Fibroblast of mammary gland (primary cell): ENCODE results near the gene FOXC1.

ENCODE experiments used
- DNase-seq: peaks from one replicate; pipeline ENCODE4 v3.0.0-alpha.2; 2010; ENCODE audit warnings: low read depth
- H3K4me3 ChIP-seq: 2 replicates; pipeline ENCODE4 v1.5.1; 2011; ENCODE audit warnings: low read depth, mild to moderate bottlenecking, low read length, moderate library complexity; ENCODE audit not compliant: control insufficient read depth
- CTCF ChIP-seq: conservative IDR thresholded peaks from 2 replicates; pipeline ENCODE4 v1.5.1; 2011; ENCODE audit warnings: low read depth, low read length, inconsistent platforms; ENCODE audit not compliant: control insufficient read depth, insufficient read depth

The FOXC1 gene

GRCh38 chr6:1577146-1577680 is 32.5 kb upstream of the FOXC1 start:
- no peak overlapping the region for H3K4me3 ChIP-seq
- no peak for TF ChIP-seq CTCF
- DNase-seq = no peak

GRCh38 chr6:1577896-1578745 is 31.6 kb upstream of the FOXC1 start:
- no peak for DNase-seq
- TF ChIP-seq CTCF = no peak
- H3K4me3 ChIP-seq = no peak overlapping the region

GRCh38 chr6:1579096-1579495 is 30.6 kb upstream of the FOXC1 start:
- no peak for TF ChIP-seq CTCF
- H3K4me3 ChIP-seq = no peak overlapping the region
- no peak for DNase-seq

GRCh38 chr6:1580109-1580508 is 29.6 kb upstream of the FOXC1 start:
- peak; percentile 51 for DNase-seq
- TF ChIP-seq CTCF = no peak
- no peak overlapping the region for H3K4me3 ChIP-seq

- H3K4me3 ChIP-seq = no peak overlapping the region
- no peak for TF ChIP-seq CTCF
- no peak for DNase-seq
These were observed 29.1 kb upstream of the FOXC1 start for GRCh38 chr6:1580585-1580984.

GRCh38 chr6:1581120-1581991 is 28.4 kb upstream of the FOXC1 start:
- no peak overlapping the region for H3K4me3 ChIP-seq
- no peak for DNase-seq
- no peak for TF ChIP-seq CTCF
